ENCODE data around the gene NAB1. TPM values are rescaled to one million over a fixed set of nuclear protein-coding genes. Genes with fewer than 3 reads are reported as not detected.

NAB1 gene
- total and polyA plus RNA-seq, 2 experiments from 2014 or later: 10.4 to 40.2 TPM

GRCh38 chr2:190674966-190675650 is 26.2 kb downstream of the NAB1 start (continued):
- no peak for TF ChIP-seq ZNF462 (CRISPR knock-in tag; IDR thresholded peaks at IDR 0.05)

- no peak overlapping the region for H3K4me3 Mint-ChIP-seq
- DNase-seq (ENCODE audit: low spot score) (no peak), ATAC-seq (no peak)
- H3K4me3 ChIP-seq: no peak overlapping the region
- H3K27ac ChIP-seq (ENCODE audit: low read depth): no peak overlapping the region
- no peaks in the 10 kb centered on the region for H3F3A ChIP-seq (replicated peaks; ENCODE audit: low read depth)
- no peaks in the 10 kb centered on the region for H3K9me3 Mint-ChIP-seq
- no peaks in the 10 kb centered on the region for H3K9me2 ChIP-seq (ENCODE audit: insufficient read depth)
- TF ChIP-seq NANOG (IDR thresholded peaks at IDR 0.05; ENCODE audit: borderline replicate concordance) (no peak), ZNF331 (CRISPR knock-in tag; IDR thresholded peaks at IDR 0.05; ENCODE audit: low read depth) (no peak), POLR2AphosphoS5 (IDR thresholded peaks at IDR 0.05; ENCODE audit: low read depth) (no peak), JUNB (IDR thresholded peaks at IDR 0.05; ENCODE audit: unreplicated experiment) (no peak), CTCF (conservative IDR thresholded peaks at IDR 0.05; ENCODE audit: low read depth in 2 of 2) (no peak), EZH2 (IDR thresholded peaks at IDR 0.05; ENCODE audit: low read depth, unreplicated experiment) (no peak), ZNF114 (CRISPR knock-in tag; IDR thresholded peaks at IDR 0.05) (no peak)
- no peak overlapping the region for H3K27ac Mint-ChIP-seq
- H3K36me3 Mint-ChIP-seq (ENCODE audit: low read depth): no peaks in the 10 kb centered on the region
- no peak overlapping the region for H3K4me2 ChIP-seq
- H2AFZ ChIP-seq: no peak overlapping the region
- peaks cover 54% of the 10 kb centered on the region for H3K4me1 Mint-ChIP-seq
- H3K27me3 ChIP-seq (ENCODE audit: insufficient read depth): no peaks in the 10 kb centered on the region
- H3K27me3 Mint-ChIP-seq (ENCODE audit: insufficient read depth, low read depth, poor library complexity): no peaks in the 10 kb centered on the region
- H3K79me2 ChIP-seq (replicated peaks; ENCODE audit: insufficient read depth): no peaks in the 10 kb centered on the region
- no peaks in the 10 kb centered on the region for H4K20me1 ChIP-seq (replicated peaks; ENCODE audit: insufficient read depth)
- H3K36me3 ChIP-seq (ENCODE audit: insufficient read depth): no peaks in the 10 kb centered on the region
- peaks cover 54% of the 10 kb centered on the region for H3K4me1 ChIP-seq (ENCODE audit: insufficient read depth)
Observed at GRCh38 chr2:190677255-190677654, 28.4 kb downstream of the NAB1 start.

All from GM23338 (cell line).